Measurements from ENCODE around the gene C4A. TPM values are rescaled to one million over a fixed set of nuclear protein-coding genes. Genes with fewer than 3 reads are reported as not detected.

C4A gene
- total and polyA plus RNA-seq, 2 of the 8 experiments (the other 6 are each of a cell fraction or from before 2014, with no cell fraction given), result 0.62 to 2.4 TPM

DNA sequence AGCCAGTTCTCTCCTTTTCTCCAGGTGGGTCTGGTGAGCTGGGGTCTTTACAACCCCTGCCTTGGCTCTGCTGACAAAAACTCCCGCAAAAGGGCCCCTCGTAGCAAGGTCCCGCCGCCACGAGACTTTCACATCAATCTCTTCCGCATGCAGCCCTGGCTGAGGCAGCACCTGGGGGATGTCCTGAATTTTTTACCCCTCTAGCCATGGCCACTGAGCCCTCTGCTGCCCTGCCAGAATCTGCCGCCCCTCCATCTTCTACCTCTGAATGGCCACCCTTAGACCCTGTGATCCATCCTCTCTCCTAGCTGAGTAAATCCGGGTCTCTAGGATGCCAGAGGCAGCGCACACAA, 36.7 kb upstream of the C4A start:
- no peaks in the 10 kb centered on the region for H3K23me2 ChIP-seq (ENCODE audit: low read depth, low read length)
- H3K56ac ChIP-seq (replicated peaks; ENCODE audit: insufficient read length, low read depth, low read length), result no peak overlapping the region
- no peak overlapping the region for H2BK12ac ChIP-seq (ENCODE audit: low read depth, low read length)
- ChIA-PET CTCF (ENCODE audit: partially characterized antibody) (interaction anchor here (0.9 to 7.8 kb wide), 6 partner anchors 7 to 102 kb away, joined by 3 to 53 read pairs (median 4); no protein-coding TSS in a partner anchor), POLR2A (ENCODE audit: partially characterized antibody) (interaction anchor here (0.6 to 3.4 kb wide), 14 partner anchors 9 to 282 kb away, joined by 3 to 16 read pairs (median 4); partner anchors contain the start of genes DXO, NELFE and SKIC2)
- H2BK120ac ChIP-seq (replicated peaks; ENCODE audit: low read depth, low read length), result no peak overlapping the region
- H3K4me3 ChIP-seq (ENCODE audit: extremely low read depth in 1 of 4, insufficient read depth in 2 of 4, low read depth in 3 of 4, low read length in 4 of 4), result no peak overlapping the region
- no peak overlapping the region for H3K18ac ChIP-seq (ENCODE audit: extremely low read depth, low read length)
- no peak overlapping the region for H2AK5ac ChIP-seq (ENCODE audit: low read depth, low read length)
- DNase-seq (ENCODE audit: low read depth in 1 of 2, low spot score in 2 of 2) (no peak), FAIRE-seq (no peak)
- H2BK15ac ChIP-seq (ENCODE audit: low read length), result no peak overlapping the region
- TF ChIP-seq NRF1 (IDR thresholded peaks at IDR 0.05; ENCODE audit: low read depth, low read length) (no peak), RBBP5 (IDR thresholded peaks at IDR 0.05; ENCODE audit: borderline replicate concordance, low read depth, low read length) (no peak), E2F6 (IDR thresholded peaks at IDR 0.05) (no peak), SP4 (IDR thresholded peaks at IDR 0.05; ENCODE audit: low read length) (no peak), SRF (IDR thresholded peaks at IDR 0.05; ENCODE audit: low read depth, low read length) (no peak), SUZ12 (IDR thresholded peaks at IDR 0.05; ENCODE audit: low read length) (no peak), GABPA (IDR thresholded peaks at IDR 0.05; ENCODE audit: borderline replicate concordance, insufficient read depth, low read length) (no peak), YY1 (IDR thresholded peaks at IDR 0.05; ENCODE audit: low read depth, low read length) (no peak), JUND (IDR thresholded peaks at IDR 0.05; ENCODE audit: low read length) (no peak), CBX8 (IDR thresholded peaks at IDR 0.05; ENCODE audit: borderline replicate concordance, low read depth, low read length) (no peak)
- TF ChIP-seq, protein P1, sequence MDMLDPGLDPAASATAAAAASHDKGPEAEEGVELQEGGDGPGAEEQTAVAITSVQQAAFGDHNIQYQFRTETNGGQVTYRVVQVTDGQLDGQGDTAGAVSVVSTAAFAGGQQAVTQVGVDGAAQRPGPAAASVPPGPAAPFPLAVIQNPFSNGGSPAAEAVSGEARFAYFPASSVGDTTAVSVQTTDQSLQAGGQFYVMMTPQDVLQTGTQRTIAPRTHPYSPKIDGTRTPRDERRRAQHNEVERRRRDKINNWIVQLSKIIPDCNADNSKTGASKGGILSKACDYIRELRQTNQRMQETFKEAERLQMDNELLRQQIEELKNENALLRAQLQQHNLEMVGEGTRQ (IDR thresholded peaks at IDR 0.05; ENCODE audit: low read length), result no peak
- H4K20me1 ChIP-seq (replicated peaks in 1 of 2; ENCODE audit: control insufficient read depth in 1 of 2, insufficient read depth in 2 of 2, low read length in 2 of 2), result no peaks in the 10 kb centered on the region
- H3K4me1 ChIP-seq (replicated peaks in 1 of 4; ENCODE audit: control insufficient read depth in 3 of 4, insufficient read depth in 4 of 4, low read length in 3 of 4), result peaks cover 0 to 5% (median 0%) of the 10 kb centered on the region in 4 experiments; a peak in 1 of 7 replicates
- H3K27me3 ChIP-seq (replicated peaks in 1 of 4; ENCODE audit: control insufficient read depth in 3 of 4, extremely low read depth in 1 of 4, insufficient read depth in 3 of 4, low read length in 3 of 4), result peaks cover 0 to 11% (median 2%) of the 10 kb centered on the region in 4 experiments; a peak in 3 of 7 replicates
- H4K91ac ChIP-seq (replicated peaks; ENCODE audit: insufficient read length, low read length), result no peak overlapping the region
- 90% methylated on average over 9 of the region's 9 CpGs; no CpG with 5 or more reads in 1 of the 2 experiments for WGBS, 2 experiments (ENCODE audit: extremely low coverage in 1 of 2, insufficient coverage in 1 of 2, insufficient read length in 1 of 2, insufficient replicate concordance in 2 of 2, low coverage in 1 of 2, low lambda C conversion rate in 2 of 2, missing lambda C conversion rate in 1 of 2)
- no peak overlapping the region for H3K14ac ChIP-seq (ENCODE audit: insufficient read length)
- H3K79me2 ChIP-seq (ENCODE audit: control insufficient read depth in 1 of 2, insufficient read depth in 2 of 2, low read length in 2 of 2), result no peaks in the 10 kb centered on the region
- H4K5ac ChIP-seq (ENCODE audit: insufficient read length, low read depth, low read length), result no peak overlapping the region
- no peaks in the 10 kb centered on the region for H3K9me3 ChIP-seq (ENCODE audit: insufficient read depth in 2 of 2, low read depth in 1 of 2, low read length in 1 of 2)
- no peak overlapping the region for H2BK20ac ChIP-seq (ENCODE audit: low read length)
- H3K36me3 ChIP-seq (ENCODE audit: control insufficient read depth in 2 of 4, insufficient read depth in 4 of 4, low read length in 3 of 4), result no peaks in the 10 kb centered on the region
- H3K4me2 ChIP-seq (ENCODE audit: insufficient read depth in 1 of 2, low read depth in 2 of 2, low read length in 2 of 2), result no peak overlapping the region
- no peak overlapping the region for H3K23ac ChIP-seq (ENCODE audit: insufficient read length)
- no peak overlapping the region for H3K9ac ChIP-seq (replicated peaks in 1 of 4; ENCODE audit: extremely low read depth in 1 of 4, low read depth in 3 of 4, low read length in 3 of 4)
- no peak overlapping the region for H2AFZ ChIP-seq (ENCODE audit: low read length)
- peak overlapping the region; percentile 64; the same call in 1 of the 2 replicates for H4K8ac ChIP-seq (ENCODE audit: extremely low read depth, insufficient read depth, low read length)
- H3K27ac ChIP-seq (ENCODE audit: low read depth, low read length), result no peak overlapping the region
- H3K4ac ChIP-seq (replicated peaks; ENCODE audit: insufficient read length, low read depth, low read length), result no peak overlapping the region
- H3K79me1 ChIP-seq (ENCODE audit: low read depth, low read length), result no peaks in the 10 kb centered on the region
- no peak overlapping the region for H2BK5ac ChIP-seq (ENCODE audit: low read depth, low read length)

All from H1 (cell line).